Measurements from ENCODE around the gene SEPTIN2.

SEPTIN2 gene

DNA sequence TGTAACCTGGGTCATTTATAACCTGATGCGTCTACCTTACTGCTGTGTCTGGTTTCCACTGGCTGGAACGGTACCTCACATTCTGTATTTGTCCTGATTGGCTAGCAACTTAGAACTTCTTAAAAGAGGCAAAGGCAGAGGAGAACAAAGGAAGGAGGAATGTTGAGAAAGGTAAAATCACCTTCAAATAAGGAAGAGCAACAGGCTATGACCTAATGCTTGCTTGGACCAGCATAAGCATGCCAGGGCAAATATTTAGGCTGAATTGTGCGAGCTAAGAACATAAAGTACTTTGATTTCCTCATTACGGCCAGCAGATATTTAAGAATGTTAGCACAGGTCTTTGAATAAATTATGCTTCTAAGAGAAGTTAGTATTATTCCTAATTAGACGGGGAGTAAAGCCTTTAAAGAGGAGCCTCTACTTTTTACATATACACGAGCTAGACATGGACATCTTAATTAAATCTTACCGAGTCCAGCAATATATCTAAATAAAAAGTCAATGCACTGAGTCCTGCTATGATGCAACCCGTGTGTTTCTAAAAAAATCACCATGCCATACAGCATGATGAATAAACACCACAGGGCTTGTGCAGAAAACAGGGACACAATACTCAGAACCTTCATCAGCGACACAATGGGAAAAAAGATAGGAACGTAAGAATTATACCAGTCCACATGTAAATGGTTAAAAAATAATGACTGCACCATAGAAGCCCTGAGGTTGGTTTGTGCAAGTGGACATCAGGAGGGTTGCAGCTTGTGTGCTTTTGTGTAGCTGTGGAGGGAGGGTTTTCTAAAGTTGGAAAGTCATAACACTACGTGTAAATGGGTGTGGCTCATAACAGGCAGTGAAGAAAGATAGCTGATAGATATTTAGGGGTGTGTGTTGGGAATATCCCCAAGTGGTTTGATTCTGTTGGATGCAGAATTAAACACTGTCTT is 14.2 kb downstream of the SEPTIN2 start:
- in situ Hi-C loops (cut with MboI; ENCODE audit: low sequenced_read_pairs, unreplicated experiment) = no loop called here
- DNase-seq (ENCODE audit: low spot score) = no peak
- TF ChIP-seq, protein P1, sequence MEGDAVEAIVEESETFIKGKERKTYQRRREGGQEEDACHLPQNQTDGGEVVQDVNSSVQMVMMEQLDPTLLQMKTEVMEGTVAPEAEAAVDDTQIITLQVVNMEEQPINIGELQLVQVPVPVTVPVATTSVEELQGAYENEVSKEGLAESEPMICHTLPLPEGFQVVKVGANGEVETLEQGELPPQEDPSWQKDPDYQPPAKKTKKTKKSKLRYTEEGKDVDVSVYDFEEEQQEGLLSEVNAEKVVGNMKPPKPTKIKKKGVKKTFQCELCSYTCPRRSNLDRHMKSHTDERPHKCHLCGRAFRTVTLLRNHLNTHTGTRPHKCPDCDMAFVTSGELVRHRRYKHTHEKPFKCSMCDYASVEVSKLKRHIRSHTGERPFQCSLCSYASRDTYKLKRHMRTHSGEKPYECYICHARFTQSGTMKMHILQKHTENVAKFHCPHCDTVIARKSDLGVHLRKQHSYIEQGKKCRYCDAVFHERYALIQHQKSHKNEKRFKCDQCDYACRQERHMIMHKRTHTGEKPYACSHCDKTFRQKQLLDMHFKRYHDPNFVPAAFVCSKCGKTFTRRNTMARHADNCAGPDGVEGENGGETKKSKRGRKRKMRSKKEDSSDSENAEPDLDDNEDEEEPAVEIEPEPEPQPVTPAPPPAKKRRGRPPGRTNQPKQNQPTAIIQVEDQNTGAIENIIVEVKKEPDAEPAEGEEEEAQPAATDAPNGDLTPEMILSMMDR (IDR thresholded peaks at IDR 0.05; ENCODE audit: borderline replicate concordance, control extremely low read depth, extremely low read depth, insufficient read depth, missing control alignments) = no peak

DNA sequence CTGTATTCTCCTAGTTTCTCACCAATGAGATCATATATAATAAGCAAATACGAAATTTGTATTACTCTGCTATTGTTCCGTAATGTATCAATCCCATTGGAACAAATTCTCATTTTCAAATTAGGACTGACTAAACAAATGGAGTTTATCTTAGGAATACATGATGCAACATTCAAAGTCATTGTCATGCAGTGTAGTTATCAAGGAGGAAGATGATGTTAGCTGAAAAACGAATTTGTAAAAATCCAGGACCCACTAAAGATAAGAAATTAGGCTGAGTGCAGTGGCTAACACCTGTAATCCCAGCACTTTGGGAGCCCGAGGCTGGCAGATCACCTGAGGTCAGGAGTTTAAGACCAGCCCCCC is 14.9 kb downstream of the SEPTIN2 start:
- TF ChIP-seq, protein P1 (IDR thresholded peaks at IDR 0.05; ENCODE audit: borderline replicate concordance, control extremely low read depth, extremely low read depth, insufficient read depth, missing control alignments) = no peak
- no peak for DNase-seq (ENCODE audit: low spot score)
- in situ Hi-C loops (cut with MboI; ENCODE audit: low sequenced_read_pairs, unreplicated experiment) = no loop called here

DNA sequence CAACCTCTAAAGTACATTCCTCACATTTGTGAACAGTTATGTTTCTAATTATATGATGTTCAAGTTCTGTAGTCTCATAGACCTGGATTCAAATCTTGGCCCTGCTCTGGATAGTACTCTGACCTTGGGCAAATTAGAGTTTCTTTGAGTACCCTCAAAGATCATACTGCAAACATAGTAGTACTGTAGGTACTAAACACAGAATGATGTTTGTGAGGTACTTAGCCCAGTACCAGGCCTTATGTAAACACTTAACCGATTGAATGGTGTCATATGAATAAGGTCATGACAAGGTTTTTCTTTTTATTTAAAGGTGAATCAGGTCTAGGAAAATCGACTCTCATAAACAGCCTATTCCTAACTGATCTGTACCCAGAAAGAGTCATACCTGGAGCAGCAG is 19.1 kb downstream of the SEPTIN2 start:
- in situ Hi-C loops (cut with MboI; ENCODE audit: low sequenced_read_pairs, unreplicated experiment) = no loop called here
- DNase-seq (ENCODE audit: low spot score) = no peak
- TF ChIP-seq, protein P1 (IDR thresholded peaks at IDR 0.05; ENCODE audit: borderline replicate concordance, control extremely low read depth, extremely low read depth, insufficient read depth, missing control alignments) = no peak

DNA sequence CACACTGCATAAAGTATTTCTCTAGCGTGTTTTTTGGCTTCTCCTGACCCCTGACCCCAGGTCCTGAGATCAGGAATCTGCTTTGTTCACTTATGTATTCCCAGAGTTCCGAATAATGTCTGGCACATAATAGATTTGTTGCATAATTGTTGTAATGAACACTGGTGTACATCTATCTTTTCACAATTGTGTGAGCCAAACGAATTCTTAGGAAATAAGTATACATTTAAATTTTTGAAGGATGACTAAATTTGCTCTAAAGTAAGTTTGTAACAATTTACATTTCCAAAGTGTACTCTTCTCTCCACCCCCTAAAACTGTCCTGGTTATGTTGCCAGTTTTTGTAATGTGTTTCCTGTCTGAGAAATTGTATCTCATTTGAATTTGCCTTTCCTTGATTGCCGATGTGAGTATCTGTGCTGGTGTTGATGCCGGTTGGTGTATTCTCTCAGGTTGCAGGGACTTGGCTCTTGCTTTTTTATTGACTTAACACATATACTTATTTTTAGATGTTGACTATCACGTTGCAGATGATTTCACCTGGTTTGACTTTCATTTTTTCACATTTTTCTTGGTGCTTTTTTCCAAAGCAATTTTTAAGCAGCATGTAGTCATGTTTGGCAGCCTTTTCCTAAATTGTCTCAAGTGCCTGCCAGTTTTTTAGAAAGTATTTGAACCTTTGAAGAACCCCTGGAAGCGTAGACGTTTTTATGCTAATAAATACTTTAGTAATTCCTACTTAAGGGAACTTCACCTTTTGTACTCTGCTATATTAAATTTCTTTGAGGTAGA is 24.3 kb downstream of the SEPTIN2 start:
- DNase-seq (ENCODE audit: low spot score) = no peak
- TF ChIP-seq, protein P1 (IDR thresholded peaks at IDR 0.05; ENCODE audit: borderline replicate concordance, control extremely low read depth, extremely low read depth, insufficient read depth, missing control alignments) = no peak

DNA sequence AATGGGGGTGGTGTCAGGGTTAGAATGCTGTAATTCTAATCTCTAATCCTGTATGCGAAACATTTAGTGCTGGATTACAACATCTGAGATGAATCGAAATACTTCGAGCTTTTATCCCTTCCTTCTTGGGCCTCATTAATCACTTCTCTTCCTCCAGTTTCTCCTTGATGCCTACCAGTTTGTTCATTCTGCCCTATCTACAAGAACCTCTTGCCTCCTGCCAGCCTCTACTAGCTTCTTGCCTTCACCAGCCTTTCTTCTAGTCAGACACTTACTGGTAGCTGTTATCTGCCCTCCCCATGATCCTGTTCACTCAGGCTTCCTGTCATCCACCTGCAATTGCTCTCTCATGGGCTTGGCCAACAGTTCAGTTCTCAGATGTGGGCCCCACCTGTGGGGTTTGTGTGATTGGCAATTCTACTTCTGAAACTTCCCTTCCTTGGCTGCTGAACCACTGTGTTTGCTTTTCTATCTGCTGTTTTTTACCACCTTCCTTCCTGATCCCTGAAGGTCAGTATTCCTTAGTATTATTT is 25.0 kb downstream of the SEPTIN2 start:
- DNase-seq (ENCODE audit: low spot score) = no peak
- TF ChIP-seq, protein P1 (IDR thresholded peaks at IDR 0.05; ENCODE audit: borderline replicate concordance, control extremely low read depth, extremely low read depth, insufficient read depth, missing control alignments) = no peak
- in situ Hi-C loops (cut with MboI; ENCODE audit: low sequenced_read_pairs, unreplicated experiment) = no loop called here

More for the DNA sequence above, 24.3 kb downstream of the SEPTIN2 start:
- in situ Hi-C loops (cut with MboI; ENCODE audit: low sequenced_read_pairs, unreplicated experiment) = no loop called here

DNA sequence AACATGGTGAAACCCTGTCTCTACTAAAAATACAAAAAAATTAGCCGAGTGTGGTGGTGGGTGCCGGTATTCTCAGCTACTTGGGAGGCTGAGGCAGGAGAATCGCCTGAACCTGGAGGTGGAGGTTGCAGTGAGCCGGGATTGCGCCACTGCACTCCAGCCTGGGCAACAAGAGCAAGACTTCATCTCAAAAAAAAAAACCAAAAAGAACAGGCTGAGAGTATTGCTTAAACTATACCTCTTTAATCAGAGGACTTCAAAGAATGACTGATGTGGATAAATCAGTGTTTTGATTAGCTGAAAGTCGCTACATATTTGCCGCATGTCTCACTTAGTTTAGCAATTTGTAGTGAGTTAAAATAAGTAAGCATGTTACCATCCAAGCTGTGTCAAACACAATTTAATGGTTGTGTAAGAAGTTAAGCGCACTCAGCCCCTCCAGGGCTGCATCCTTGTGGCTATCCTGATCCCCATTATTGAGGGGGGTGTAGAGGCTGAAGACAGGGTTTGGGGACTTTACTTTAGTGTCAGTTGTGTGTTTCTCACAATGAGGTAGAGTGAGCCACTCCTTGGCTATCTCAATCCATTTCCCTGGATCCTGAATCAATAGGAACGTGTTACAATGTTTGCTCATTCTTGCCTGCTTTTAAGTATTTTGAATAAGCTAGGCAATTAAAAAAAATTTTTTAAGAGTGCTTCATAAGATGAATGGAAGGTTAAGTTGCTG is 29.4 kb downstream of the SEPTIN2 start:
- DNase-seq (ENCODE audit: low spot score) = no peak
- in situ Hi-C loops (cut with MboI; ENCODE audit: low sequenced_read_pairs, unreplicated experiment) = no loop called here
- TF ChIP-seq, protein P1 (IDR thresholded peaks at IDR 0.05; ENCODE audit: borderline replicate concordance, control extremely low read depth, extremely low read depth, insufficient read depth, missing control alignments) = no peak

All from GM13976 (cell line).